Liver (tissue), 9 donors: ENCODE data around the gene ZNF584. TPM values are rescaled to one million over a fixed set of nuclear protein-coding genes. Genes with fewer than 3 reads are reported as not detected.

Source experiments
- DNase-seq: peaks from one replicate; pipeline ENCODE4 v3.0.0-alpha.2; 2017; ENCODE audit warnings: low spot score
- H3K27ac ChIP-seq, 2 donors: one replicate each; pipeline ENCODE4 v1.7.0; 2013; ENCODE audit warnings: inconsistent platforms in 2 of 2, low read length in 2 of 2, control low read depth in 1 of 2, low read depth in 1 of 2, mild to moderate bottlenecking in 1 of 2
- H3K27me3 ChIP-seq, 4 donors: one replicate each; pipeline versions ENCODE4 v1.6.1 to v1.7.0; 2013; ENCODE audit warnings: low read length in 3 of 4, inconsistent platforms in 1 of 4, mild to moderate bottlenecking in 1 of 4, moderate library complexity in 1 of 4; ENCODE audit not compliant: control insufficient read depth in 4 of 4, insufficient read depth in 4 of 4
- H3K36me3 ChIP-seq, 4 donors: one replicate each; pipeline versions ENCODE4 v1.6.1 to v1.7.0; 2013; ENCODE audit warnings: low read length in 3 of 4, mild to moderate bottlenecking in 3 of 4, low read depth in 1 of 4, moderate library complexity in 1 of 4; ENCODE audit not compliant: control insufficient read depth in 4 of 4, insufficient read depth in 3 of 4
- H3K4me1 ChIP-seq, 4 donors: one replicate each; pipeline versions ENCODE4 v1.6.1 to v1.7.0; 2013; ENCODE audit warnings: low read length in 3 of 4, mild to moderate bottlenecking in 3 of 4, moderate library complexity in 1 of 4; ENCODE audit not compliant: control insufficient read depth in 4 of 4, insufficient read depth in 4 of 4
- H3K4me3 ChIP-seq, 3 donors: one replicate each; pipeline versions ENCODE4 v1.6.1 to v1.7.0; 2013; ENCODE audit warnings: low read length in 3 of 3, control low read depth in 1 of 3, low read depth in 1 of 3, mild to moderate bottlenecking in 1 of 3
- H3K9ac ChIP-seq, 2 donors: one replicate each; pipeline ENCODE4 v1.7.0; 2013; ENCODE audit warnings: low read length in 2 of 2, mild to moderate bottlenecking in 2 of 2, moderate library complexity in 2 of 2, control low read depth in 1 of 2, low read depth in 1 of 2
- H3K9me3 ChIP-seq, 4 donors: one replicate each; pipeline versions ENCODE4 v1.6.1 to v1.7.0; 2013; ENCODE audit warnings: low read length in 3 of 4; ENCODE audit not compliant: control insufficient read depth in 4 of 4
- CTCF ChIP-seq: fragments of 150-350 bp; IDR thresholded peaks from 2 replicates; pipeline ENCODE4 v1.5.1; 2017; ENCODE audit warnings: improper control_type of control experiment, low read depth, low read length; ENCODE audit not compliant: missing input control
- FOXA1 ChIP-seq: IDR thresholded peaks from 2 replicates; pipeline ENCODE4 v1.6.1; 2016; ENCODE audit warnings: antibody characterized with exemption
- FOXA2 ChIP-seq: IDR thresholded peaks from 2 replicates; pipeline ENCODE4 v1.6.1; 2016; ENCODE audit warnings: antibody characterized with exemption
- GABPA ChIP-seq, 2 donors: IDR thresholded peaks in 1 of 2; conservative IDR thresholded peaks in 1 of 2; 2 replicates each; pipeline ENCODE4 v1.6.1; 2016; ENCODE audit warnings: antibody characterized with exemption in 2 of 2, mild to moderate bottlenecking in 1 of 2, moderate library complexity in 1 of 2
- HNF4A ChIP-seq, 2 donors: conservative IDR thresholded peaks; 2 replicates each; pipeline ENCODE4 v1.6.1; 2016; ENCODE audit warnings: antibody characterized with exemption in 2 of 2, mild to moderate bottlenecking in 2 of 2
- JUND ChIP-seq, 2 donors: IDR thresholded peaks; 2 replicates each; pipeline ENCODE4 v1.6.1; 2016; ENCODE audit warnings: antibody characterized with exemption in 2 of 2
- NR2F2 ChIP-seq: IDR thresholded peaks from 2 replicates; pipeline ENCODE4 v1.6.1; 2016; ENCODE audit warnings: antibody characterized with exemption
- RAD21 ChIP-seq, 2 donors: IDR thresholded peaks; 2 replicates each; pipeline ENCODE4 v1.6.1; 2016; ENCODE audit warnings: antibody characterized with exemption in 2 of 2, mild to moderate bottlenecking in 2 of 2
- REST ChIP-seq: IDR thresholded peaks from 2 replicates; pipeline ENCODE4 v1.6.1; 2016; ENCODE audit warnings: antibody characterized with exemption, mild to moderate bottlenecking
- RXRA ChIP-seq, 2 donors: IDR thresholded peaks; 2 replicates each; pipeline ENCODE4 v1.6.1; 2017 to 2018; ENCODE audit warnings: antibody characterized with exemption in 2 of 2, mild to moderate bottlenecking in 1 of 2
- SP1 ChIP-seq: IDR thresholded peaks from 2 replicates; pipeline ENCODE4 v1.6.1; 2018; ENCODE audit warnings: antibody characterized with exemption, mild to moderate bottlenecking
- TAF1 ChIP-seq: conservative IDR thresholded peaks from 2 replicates; pipeline ENCODE4 v1.6.1; 2016; ENCODE audit warnings: antibody characterized with exemption, mild to moderate bottlenecking
- YY1 ChIP-seq: IDR thresholded peaks from 2 replicates; pipeline ENCODE4 v1.6.1; 2016; ENCODE audit warnings: antibody characterized with exemption, mild to moderate bottlenecking
- ZBTB33 ChIP-seq: IDR thresholded peaks from 2 replicates; pipeline ENCODE4 v1.6.1; 2016; ENCODE audit warnings: antibody characterized with exemption
- WGBS: extraction: QIAGEN DNeasy Blood & Tissue Kit; methylation state at CpG from one replicate; pipeline ENCODE4 v1.1.7; 2013; 5-methylcytosine and 5-hydroxymethylcytosine counted together
- polyA plus RNA-seq, 2 donors: library from polyadenylated mRNA; stranded (reverse) in 1 of 2; unstranded in 1 of 2; fragments of 200-250 nt in 1 of 2; fragments of >200 nt in 1 of 2; fragmentation: Nextera tagmentation in 1 of 2; extraction: Ambion mirVana in 1 of 2; gene quantifications; one replicate each; pipeline versions ENCODE4 v1.2.1 to v1.2.3, GENCODE V29; 2013 to 2015
- total RNA-seq, 2 donors: library from RNA; depleted of rRNA; stranded (reverse); fragments of >200 nt; gene quantifications; one replicate each; pipeline ENCODE4 v1.2.3, GENCODE V29; 2014
- TF ChIP-seq, protein P1 (sequence below): IDR thresholded peaks from 2 replicates; pipeline ENCODE4 v1.6.1; 2016; ENCODE audit warnings: antibody characterized with exemption
- TF ChIP-seq, protein P2 (sequence below): IDR thresholded peaks from 2 replicates; pipeline ENCODE4 v1.6.1; 2016; ENCODE audit warnings: antibody characterized with exemption
- donor health status: healthy.
- donor health status: healthy.
- donor health status: healthy.
- donor health status: healthy.
- donor health status: healthy.

Gene ZNF584
- total and polyA plus RNA-seq, 4 donors = 3.6 to 12.6 (median 10.0) TPM

GRCh38 chr19:58417071-58417470, 8.6 kb downstream of the ZNF584 start:
- Histone ChIP-seq H3K9ac (no peak overlapping the region), H3K9me3 (peaks cover 11 to 15% (median 13%) of the 10 kb centered on the region in 4 donors), H3K4me3 (peak overlapping the region in 1 of 3 donors; percentile 5), H3K36me3 (peaks cover 16 to 45% (median 30%) of the 10 kb centered on the region in 4 donors), H3K4me1 (no peaks in the 10 kb centered on the region), H3K27me3 (no peaks in the 10 kb centered on the region), H3K27ac (no peak overlapping the region)
- no peak for DNase-seq
- no peak for TF ChIP-seq CTCF
- no peak for TF ChIP-seq SP1
- no peak for TF ChIP-seq REST
- no peak for TF ChIP-seq GABPA (IDR thresholded peaks at IDR 0.05 in 1 of 2, conservative IDR thresholded peaks at IDR 0.05 in 1 of 2)
- no peak for TF ChIP-seq ZBTB33
- no peak for TF ChIP-seq TAF1
- no peak for TF ChIP-seq FOXA1
- TF ChIP-seq HNF4A (conservative IDR thresholded peaks at IDR 0.05) = no peak
- no peak for TF ChIP-seq JUND (IDR thresholded peaks at IDR 0.05)
- TF ChIP-seq RXRA (IDR thresholded peaks at IDR 0.05) = no peak
- TF ChIP-seq, protein P1, sequence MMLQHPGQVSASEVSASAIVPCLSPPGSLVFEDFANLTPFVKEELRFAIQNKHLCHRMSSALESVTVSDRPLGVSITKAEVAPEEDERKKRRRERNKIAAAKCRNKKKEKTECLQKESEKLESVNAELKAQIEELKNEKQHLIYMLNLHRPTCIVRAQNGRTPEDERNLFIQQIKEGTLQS = no peak
- TF ChIP-seq, protein P2, sequence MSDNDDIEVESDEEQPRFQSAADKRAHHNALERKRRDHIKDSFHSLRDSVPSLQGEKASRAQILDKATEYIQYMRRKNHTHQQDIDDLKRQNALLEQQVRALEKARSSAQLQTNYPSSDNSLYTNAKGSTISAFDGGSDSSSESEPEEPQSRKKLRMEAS = no peak
- no peak for TF ChIP-seq YY1
- TF ChIP-seq NR2F2 = no peak
- WGBS = 99% methylated on average over 7 of the region's 7 CpGs

DNA sequence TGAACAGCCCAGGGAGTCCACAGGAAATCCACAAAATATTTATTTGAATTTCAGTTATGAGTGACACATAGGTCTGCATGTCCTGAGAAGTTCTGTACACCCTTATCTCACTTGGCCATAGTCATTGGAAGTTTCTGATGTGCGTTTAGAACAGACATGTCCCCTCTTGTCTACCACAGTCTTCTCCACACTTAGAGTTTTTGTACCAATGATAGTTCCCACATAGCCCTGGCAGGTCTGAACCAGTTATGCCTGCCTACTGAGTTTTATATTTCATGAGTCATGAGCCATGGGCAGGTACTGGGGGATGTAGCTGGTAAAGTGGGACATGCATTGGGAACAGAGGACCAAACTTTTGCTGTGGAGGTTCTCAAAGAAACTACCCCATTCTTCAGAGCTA, 20.2 kb downstream of the ZNF584 start:
- peak overlapping the region in 2 of 3 donors; percentile 22 to 50 for H3K4me3 ChIP-seq
- no peaks in the 10 kb centered on the region for H3K27me3 ChIP-seq
- no peak overlapping the region for H3K27ac ChIP-seq
- H3K9ac ChIP-seq = no peak overlapping the region
- DNase-seq = no peak
- H3K4me1 ChIP-seq = no peaks in the 10 kb centered on the region
- WGBS = 93% methylated on average over 1 of the region's 1 CpG
- H3K9me3 ChIP-seq = peaks cover 49 to 75% (median 63%) of the 10 kb centered on the region in 4 donors
- peaks cover under 1 to 7% (median 5%) of the 10 kb centered on the region in 4 donors for H3K36me3 ChIP-seq
- TF ChIP-seq, protein P2 = no peak
- TF ChIP-seq FOXA1 = no peak
- no peak for TF ChIP-seq ZBTB33
- no peak for TF ChIP-seq RAD21 (IDR thresholded peaks at IDR 0.05)
- no peak for TF ChIP-seq RXRA (IDR thresholded peaks at IDR 0.05)
- no peak for TF ChIP-seq SP1
- TF ChIP-seq REST = no peak
- no peak for TF ChIP-seq FOXA2
